ENCODE results near the gene ROR1. TPM values are rescaled to one million over a fixed set of nuclear protein-coding genes. Genes with fewer than 3 reads are reported as not detected.

Gene ROR1
- total RNA-seq, 1 donor = 52.5 TPM

DNA sequence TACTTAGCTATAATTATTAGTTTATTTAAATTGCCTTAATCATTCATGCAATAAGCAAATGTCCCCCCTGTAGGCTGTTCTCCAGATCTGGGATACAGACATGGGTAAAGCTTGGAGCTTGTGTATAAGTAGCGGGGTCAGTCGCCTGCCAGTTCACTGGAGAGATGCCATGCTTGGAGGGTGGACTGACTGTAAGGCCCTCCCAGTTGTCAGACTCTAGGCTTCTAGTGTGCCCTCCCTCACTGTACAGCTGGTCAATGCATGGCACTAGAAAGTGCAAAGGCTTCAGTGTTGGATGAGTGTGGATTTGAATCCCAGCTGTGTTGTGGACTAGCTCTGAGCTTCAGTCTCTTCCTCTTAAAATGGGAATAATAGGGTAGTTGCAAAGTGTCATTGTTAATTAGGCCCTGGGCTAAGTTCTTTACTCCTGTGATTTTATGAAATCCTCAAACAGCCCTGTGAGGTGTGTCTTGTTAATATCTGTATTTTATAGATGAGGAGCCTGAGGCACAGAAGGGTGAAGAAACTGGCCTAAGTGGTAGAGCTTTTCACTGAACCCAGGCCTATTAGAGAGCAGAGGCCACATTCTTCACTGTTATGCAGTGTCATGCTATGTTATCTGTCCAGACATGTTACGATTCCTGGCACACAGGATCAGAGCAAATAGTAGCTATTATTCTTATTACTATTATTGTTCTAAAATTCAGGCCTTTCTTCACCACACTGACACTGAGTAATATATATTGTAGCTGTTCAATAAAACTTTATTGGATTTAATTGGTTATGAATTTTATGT, 85.9 kb downstream of the ROR1 start:
- Histone ChIP-seq H3K4me3 (ENCODE audit: insufficient read depth, low read length) (no peak overlapping the region), H3K4me2 (ENCODE audit: insufficient read depth, low read length) (no peak overlapping the region), H3K79me2 (ENCODE audit: insufficient read depth, low read length) (peaks cover 51% of the 10 kb centered on the region), H3K36me3 (ENCODE audit: insufficient read depth, low read length) (no peaks in the 10 kb centered on the region), H3K9me3 (ENCODE audit: low read depth, low read length) (no peaks in the 10 kb centered on the region), H4K20me1 (ENCODE audit: insufficient read depth, low read length) (peaks cover 27% of the 10 kb centered on the region), H2AFZ (ENCODE audit: low read length) (no peak overlapping the region), H3K4me1 (ENCODE audit: insufficient read depth, low read length) (peaks cover 3% of the 10 kb centered on the region), H3K27ac (ENCODE audit: low read depth, low read length) (no peak overlapping the region), H3K27me3 (ENCODE audit: insufficient read depth, low read length) (no peaks in the 10 kb centered on the region)
- TF ChIP-seq, protein P1, sequence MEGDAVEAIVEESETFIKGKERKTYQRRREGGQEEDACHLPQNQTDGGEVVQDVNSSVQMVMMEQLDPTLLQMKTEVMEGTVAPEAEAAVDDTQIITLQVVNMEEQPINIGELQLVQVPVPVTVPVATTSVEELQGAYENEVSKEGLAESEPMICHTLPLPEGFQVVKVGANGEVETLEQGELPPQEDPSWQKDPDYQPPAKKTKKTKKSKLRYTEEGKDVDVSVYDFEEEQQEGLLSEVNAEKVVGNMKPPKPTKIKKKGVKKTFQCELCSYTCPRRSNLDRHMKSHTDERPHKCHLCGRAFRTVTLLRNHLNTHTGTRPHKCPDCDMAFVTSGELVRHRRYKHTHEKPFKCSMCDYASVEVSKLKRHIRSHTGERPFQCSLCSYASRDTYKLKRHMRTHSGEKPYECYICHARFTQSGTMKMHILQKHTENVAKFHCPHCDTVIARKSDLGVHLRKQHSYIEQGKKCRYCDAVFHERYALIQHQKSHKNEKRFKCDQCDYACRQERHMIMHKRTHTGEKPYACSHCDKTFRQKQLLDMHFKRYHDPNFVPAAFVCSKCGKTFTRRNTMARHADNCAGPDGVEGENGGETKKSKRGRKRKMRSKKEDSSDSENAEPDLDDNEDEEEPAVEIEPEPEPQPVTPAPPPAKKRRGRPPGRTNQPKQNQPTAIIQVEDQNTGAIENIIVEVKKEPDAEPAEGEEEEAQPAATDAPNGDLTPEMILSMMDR (IDR thresholded peaks at IDR 0.05; ENCODE audit: extremely low read depth, low read depth, low read length) = no peak
- no peak for DNase-seq (ENCODE audit: insufficient read length, low spot score, missing footprints)

GRCh38 chr1:63861052-63861691, 87.4 kb downstream of the ROR1 start:
- no peak overlapping the region for H2AFZ ChIP-seq (ENCODE audit: low read length)
- H3K4me2 ChIP-seq (ENCODE audit: insufficient read depth, low read length) = no peak overlapping the region
- no peak overlapping the region for H3K27ac ChIP-seq (ENCODE audit: low read depth, low read length)

DNA sequence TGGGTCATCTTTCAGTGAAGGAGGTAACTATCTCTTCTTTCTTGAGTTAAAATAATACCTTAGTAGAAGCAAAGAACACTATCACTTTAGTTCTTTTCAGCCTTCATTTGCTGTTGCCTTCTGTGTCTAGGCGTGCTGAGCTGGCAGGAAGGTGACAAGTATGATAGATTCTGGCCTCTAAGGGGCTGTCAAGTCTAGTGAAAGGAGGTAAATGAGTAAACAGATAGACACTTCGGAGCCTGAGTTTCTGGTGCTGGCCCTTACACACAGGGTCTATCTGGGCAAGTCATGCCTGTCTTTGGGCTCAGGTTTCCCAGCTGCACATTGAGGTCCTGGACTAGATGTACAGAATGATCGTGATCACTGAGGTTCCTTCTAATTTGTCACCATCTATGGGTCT, 89.3 kb downstream of the ROR1 start:
- Histone ChIP-seq H2AFZ (ENCODE audit: low read length) (no peak overlapping the region), H3K9me3 (ENCODE audit: low read depth, low read length) (no peaks in the 10 kb centered on the region), H4K20me1 (ENCODE audit: insufficient read depth, low read length) (peaks cover 30% of the 10 kb centered on the region), H3K4me2 (ENCODE audit: insufficient read depth, low read length) (no peak overlapping the region), H3K79me2 (ENCODE audit: insufficient read depth, low read length) (peaks cover 63% of the 10 kb centered on the region), H3K27me3 (ENCODE audit: insufficient read depth, low read length) (no peaks in the 10 kb centered on the region), H3K36me3 (ENCODE audit: insufficient read depth, low read length) (no peaks in the 10 kb centered on the region), H3K4me3 (ENCODE audit: insufficient read depth, low read length) (no peak overlapping the region), H3K27ac (ENCODE audit: low read depth, low read length) (no peak overlapping the region), H3K4me1 (ENCODE audit: insufficient read depth, low read length) (peaks cover 11% of the 10 kb centered on the region)
- DNase-seq (ENCODE audit: insufficient read length, low spot score, missing footprints) = no peak
- TF ChIP-seq, protein P1 (IDR thresholded peaks at IDR 0.05; ENCODE audit: extremely low read depth, low read depth, low read length) = no peak

More at GRCh38 chr1:63861052-63861691, 87.4 kb downstream of the ROR1 start:
- H3K27me3 ChIP-seq (ENCODE audit: insufficient read depth, low read length) = no peaks in the 10 kb centered on the region
- peaks cover 12% of the 10 kb centered on the region for H3K4me1 ChIP-seq (ENCODE audit: insufficient read depth, low read length)
- no peak overlapping the region for H3K4me3 ChIP-seq (ENCODE audit: insufficient read depth, low read length)
- peaks cover 60% of the 10 kb centered on the region for H3K79me2 ChIP-seq (ENCODE audit: insufficient read depth, low read length)
- H3K9me3 ChIP-seq (ENCODE audit: low read depth, low read length) = no peaks in the 10 kb centered on the region
- no peak for DNase-seq (ENCODE audit: insufficient read length, low spot score, missing footprints)
- TF ChIP-seq, protein P1 (IDR thresholded peaks at IDR 0.05; ENCODE audit: extremely low read depth, low read depth, low read length) = no peak
- H4K20me1 ChIP-seq (ENCODE audit: insufficient read depth, low read length) = peaks cover 33% of the 10 kb centered on the region
- no peaks in the 10 kb centered on the region for H3K36me3 ChIP-seq (ENCODE audit: insufficient read depth, low read length)

GRCh38 chr1:63864224-63864641, 90.4 kb downstream of the ROR1 start:
- Histone ChIP-seq H3K9me3 (ENCODE audit: low read depth, low read length) (no peaks in the 10 kb centered on the region), H3K27me3 (ENCODE audit: insufficient read depth, low read length) (no peaks in the 10 kb centered on the region), H2AFZ (ENCODE audit: low read length) (no peak overlapping the region), H3K4me1 (ENCODE audit: insufficient read depth, low read length) (peaks cover 15% of the 10 kb centered on the region), H3K36me3 (ENCODE audit: insufficient read depth, low read length) (no peaks in the 10 kb centered on the region), H3K79me2 (ENCODE audit: insufficient read depth, low read length) (peaks cover 64% of the 10 kb centered on the region), H3K27ac (ENCODE audit: low read depth, low read length) (no peak overlapping the region), H3K4me2 (ENCODE audit: insufficient read depth, low read length) (no peak overlapping the region), H3K4me3 (ENCODE audit: insufficient read depth, low read length) (no peak overlapping the region), H4K20me1 (ENCODE audit: insufficient read depth, low read length) (peaks cover 38% of the 10 kb centered on the region)
- DNase-seq (ENCODE audit: insufficient read length, low spot score, missing footprints) = no peak
- TF ChIP-seq, protein P1 (IDR thresholded peaks at IDR 0.05; ENCODE audit: extremely low read depth, low read depth, low read length) = no peak

Data from osteoblast (primary cell).